ENCODE measurements around the gene MAT1A.

Gene MAT1A

GRCh38 chr10:80281784-80282765 is 7.4 kb downstream of the MAT1A start:
- DNase-seq: no peak

GRCh38 chr10:80281292-80281691 is 8.2 kb downstream of the MAT1A start:
- no peak for DNase-seq

GRCh38 chr10:80280071-80280800 is 9.2 kb downstream of the MAT1A start:
- no peak for DNase-seq

- DNase-seq: no peak
Observed at GRCh38 chr10:80279146-80279545, 10.3 kb downstream of the MAT1A start.

GRCh38 chr10:80278480-80278879 is 11.0 kb downstream of the MAT1A start:
- DNase-seq: no peak

GRCh38 chr10:80277567-80278250 is 11.7 kb downstream of the MAT1A start:
- no peak for DNase-seq

- no peak for DNase-seq
Observed at GRCh38 chr10:80277016-80277415, 12.4 kb downstream of the MAT1A start.

GRCh38 chr10:80276335-80276734 is 13.1 kb downstream of the MAT1A start:
- no peak for DNase-seq

GRCh38 chr10:80275756-80276155 is 13.7 kb downstream of the MAT1A start:
- DNase-seq: no peak

GRCh38 chr10:80275135-80275498 is 14.3 kb downstream of the MAT1A start:
- no peak for DNase-seq

GRCh38 chr10:80274396-80275134 is 14.9 kb downstream of the MAT1A start:
- DNase-seq: no peak

- no peak for DNase-seq
Observed at GRCh38 chr10:80273523-80274170, 15.8 kb downstream of the MAT1A start.

GRCh38 chr10:80272793-80273522 is 16.5 kb downstream of the MAT1A start:
- DNase-seq: no peak

- no peak for DNase-seq
Observed at GRCh38 chr10:80271416-80271815, 18.0 kb downstream of the MAT1A start.

GRCh38 chr10:80270887-80271286 is 18.6 kb downstream of the MAT1A start:
- no peak for DNase-seq

GRCh38 chr10:80268938-80269588 is 20.4 kb downstream of the MAT1A start:
- no peak for DNase-seq

GRCh38 chr10:80268266-80268665 is 21.2 kb downstream of the MAT1A start:
- no peak for DNase-seq

- no peak for DNase-seq
Observed at GRCh38 chr10:80266513-80266863, 23.0 kb downstream of the MAT1A start.

GRCh38 chr10:80265740-80266512 is 23.5 kb downstream of the MAT1A start:
- DNase-seq: no peak

Data from activated CD4-positive, alpha-beta T cell treated with anti-CD3 and anti-CD28 coated beads for 4 hours (primary cell).